Lower lobe of right lung (tissue), 2 donors: Measurements from ENCODE around the gene AATK. TPM values are rescaled to one million over a fixed set of nuclear protein-coding genes. Genes with fewer than 3 reads are reported as not detected.

Experiments used
- ATAC-seq, 2 donors: fragments of 200-7000 bp; cut with Tn5 transposase; one replicate each; pipeline ENCODE4 v1.9.1; 2020 to 2022; ENCODE audit warnings: mild to moderate bottlenecking in 2 of 2, moderate library complexity in 2 of 2
- DNase-seq: peaks from one replicate; pipeline ENCODE4 v3.0.0-alpha.2; 2020
- H3K27ac ChIP-seq: fragments of 200-600 bp; one replicate; pipeline ENCODE4 v1.8.0; 2022
- H3K27me3 ChIP-seq: fragments of 200-600 bp; one replicate; pipeline ENCODE4 v1.8.0; 2022; ENCODE audit warnings: low read depth
- H3K36me3 ChIP-seq: fragments of 200-600 bp; one replicate; pipeline ENCODE4 v1.8.0; 2022; ENCODE audit warnings: mild to moderate bottlenecking
- H3K4me1 ChIP-seq: fragments of 200-600 bp; one replicate; pipeline ENCODE4 v1.8.0; 2022
- H3K4me3 ChIP-seq: fragments of 200-600 bp; one replicate; pipeline ENCODE4 v1.8.0; 2022; ENCODE audit warnings: mild to moderate bottlenecking
- H3K9me3 ChIP-seq: fragments of 200-600 bp; one replicate; pipeline ENCODE4 v1.8.0; 2022
- CTCF ChIP-seq: fragments of 200-600 bp; IDR thresholded peaks from one replicate; pipeline ENCODE4 v1.8.0; 2022; ENCODE audit warnings: antibody characterized with exemption, mild to moderate bottlenecking
- intact Hi-C: fragments of 100-400 bp; cut with DNase I; formaldehyde crosslinking; loops from one replicate; pipeline ENCODE4 v1.11.0; 2022
- total RNA-seq: library from RNA; stranded (reverse); fragmentation: NEBNext Ultra II Directional; extraction: Animal tissue kit (Norgen Biotek cat#: 25700); gene quantifications from one replicate; pipeline ENCODE4 v1.2.1, GENCODE V29; 2021
- donor health status: DM: no; HTN: yes; CAD: no; lungs with severe emphysema.

Gene AATK
- total RNA-seq, 1 donor from 2014 or later = 64.0 TPM

- no peak overlapping the region for H3K4me3 ChIP-seq
- ATAC-seq = no peak
- intact Hi-C loops = no loop called here
- peaks cover 9% of the 10 kb centered on the region for H3K4me1 ChIP-seq
- no peak for TF ChIP-seq CTCF
- H3K27me3 ChIP-seq = no peaks in the 10 kb centered on the region
- H3K36me3 ChIP-seq = no peaks in the 10 kb centered on the region
- no peak overlapping the region for H3K27ac ChIP-seq
- no peaks in the 10 kb centered on the region for H3K9me3 ChIP-seq
- no peak for DNase-seq
Observed at GRCh38 chr17:81139428-81139827, 26.6 kb downstream of the AATK start.

DNA sequence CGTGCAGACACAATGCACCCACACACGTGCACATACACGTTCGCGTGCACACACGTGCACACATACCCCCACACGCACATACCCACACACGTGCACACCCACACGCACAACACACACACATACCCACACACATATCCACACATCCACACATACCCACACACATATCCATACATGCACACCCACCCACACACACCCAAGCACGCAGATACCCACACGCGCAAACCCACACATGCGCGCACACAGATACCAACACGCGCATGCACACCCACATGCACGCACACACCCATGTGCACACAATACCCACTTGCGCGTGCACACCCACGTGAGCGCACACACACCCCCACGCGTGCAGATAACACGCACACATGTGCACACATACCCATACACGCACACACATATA lies 27.5 kb downstream of the AATK start:
- H3K4me1 ChIP-seq = peaks cover 14% of the 10 kb centered on the region
- H3K36me3 ChIP-seq = no peaks in the 10 kb centered on the region
- H3K4me3 ChIP-seq = no peak overlapping the region
- intact Hi-C loops = no loop called here
- ATAC-seq (no peak), DNase-seq (no peak)
- H3K27me3 ChIP-seq = no peaks in the 10 kb centered on the region
- H3K9me3 ChIP-seq = no peaks in the 10 kb centered on the region
- no peak overlapping the region for H3K27ac ChIP-seq
- TF ChIP-seq CTCF = no peak

- no peaks in the 10 kb centered on the region for H3K9me3 ChIP-seq
- H3K4me1 ChIP-seq = peaks cover 16% of the 10 kb centered on the region
- DNase-seq (no peak), ATAC-seq (no peak)
- H3K4me3 ChIP-seq = no peak overlapping the region
- no peaks in the 10 kb centered on the region for H3K36me3 ChIP-seq
- no peak overlapping the region for H3K27ac ChIP-seq
- TF ChIP-seq CTCF = no peak
- intact Hi-C loops = no loop called here
- H3K27me3 ChIP-seq = no peaks in the 10 kb centered on the region
Observed at GRCh38 chr17:81138083-81138482, 27.9 kb downstream of the AATK start.

DNA sequence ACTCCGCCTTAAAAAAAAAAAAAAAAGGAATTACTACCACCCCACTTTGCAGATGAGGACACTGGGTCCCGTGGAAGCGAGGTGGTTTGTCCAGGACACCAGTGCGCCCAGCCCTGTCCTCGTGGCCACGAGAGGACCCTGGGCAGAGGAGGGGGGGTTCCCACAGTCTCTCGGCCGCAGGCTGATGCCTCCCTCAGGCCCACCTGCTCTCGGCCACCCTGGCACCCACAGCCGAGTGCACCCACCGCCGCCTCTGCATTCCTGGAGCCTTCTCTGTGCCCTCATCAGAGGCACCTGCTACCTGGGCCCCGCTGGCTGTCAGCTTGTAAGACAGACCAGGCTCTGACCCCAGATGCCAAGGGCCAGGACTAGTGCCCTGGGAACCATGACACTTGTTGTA lies 28.8 kb downstream of the AATK start:
- H3K9me3 ChIP-seq = no peaks in the 10 kb centered on the region
- intact Hi-C loops = no loop called here

GRCh38 chr17:81136366-81136765 lies 29.7 kb downstream of the AATK start:
- H3K27me3 ChIP-seq = no peaks in the 10 kb centered on the region

More for the DNA sequence above, 28.8 kb downstream of the AATK start:
- no peak for TF ChIP-seq CTCF
- H3K27ac ChIP-seq = no peak overlapping the region
- H3K4me1 ChIP-seq = peaks cover 10% of the 10 kb centered on the region
- H3K27me3 ChIP-seq = no peaks in the 10 kb centered on the region
- no peak for ATAC-seq
- DNase-seq = no peak
- no peaks in the 10 kb centered on the region for H3K36me3 ChIP-seq
- no peak overlapping the region for H3K4me3 ChIP-seq

More at GRCh38 chr17:81136366-81136765, 29.7 kb downstream of the AATK start:
- intact Hi-C loops = no loop called here
- Histone ChIP-seq H3K36me3 (no peaks in the 10 kb centered on the region), H3K27ac (no peak overlapping the region), H3K4me1 (peaks cover 10% of the 10 kb centered on the region), H3K4me3 (no peak overlapping the region), H3K9me3 (no peaks in the 10 kb centered on the region)
- TF ChIP-seq CTCF = no peak
- no peak for DNase-seq
- ATAC-seq = no peak
